Neural progenitor cell (in vitro differentiated cells): Measurements from ENCODE around the gene METTL21A.

Experiments
- CTCF ChIP-seq: fragments of 200-600 bp; sonication (generic); IDR thresholded peaks from 2 replicates; pipeline ENCODE4 v1.5.1; 2017; ENCODE audit warnings: antibody characterized with exemption, mild to moderate bottlenecking
- EZH2 ChIP-seq: fragments of 200-600 bp; sonication (generic); IDR thresholded peaks from 2 replicates; pipeline ENCODE4 v1.6.1; 2017; ENCODE audit warnings: antibody characterized with exemption, mild to moderate bottlenecking, moderate library complexity

GRCh38 chr2:207606399-207606798, 18.8 kb downstream of the METTL21A start:
- TF ChIP-seq CTCF (no peak), EZH2 (no peak)
